A673 (cell line): ENCODE measurements around the gene HMG20B.

Experiments used
- EZH2 ChIP-seq: fragments of 200-600 bp; sonication (generic); IDR thresholded peaks from 2 replicates; pipeline ENCODE4 v1.6.1; 2017; ENCODE audit warnings: borderline replicate concordance, low read depth, mild to moderate bottlenecking, mixed read lengths, antibody characterized with exemption, low read length; ENCODE audit not compliant: poor library complexity, severe bottlenecking
- TF ChIP-seq, protein P1 (sequence below): fragments of 300-800, 200-600 bp; sonication (generic); conservative IDR thresholded peaks from 2 replicates; pipeline ENCODE4 v1.5.1; 2017; ENCODE audit warnings: low read depth, mild to moderate bottlenecking, antibody characterized with exemption, low read length, moderate library complexity, mixed read lengths

GRCh38 chr19:3595521-3596061, 22.8 kb downstream of the HMG20B start:
- no peak for TF ChIP-seq EZH2
- TF ChIP-seq, protein P1, sequence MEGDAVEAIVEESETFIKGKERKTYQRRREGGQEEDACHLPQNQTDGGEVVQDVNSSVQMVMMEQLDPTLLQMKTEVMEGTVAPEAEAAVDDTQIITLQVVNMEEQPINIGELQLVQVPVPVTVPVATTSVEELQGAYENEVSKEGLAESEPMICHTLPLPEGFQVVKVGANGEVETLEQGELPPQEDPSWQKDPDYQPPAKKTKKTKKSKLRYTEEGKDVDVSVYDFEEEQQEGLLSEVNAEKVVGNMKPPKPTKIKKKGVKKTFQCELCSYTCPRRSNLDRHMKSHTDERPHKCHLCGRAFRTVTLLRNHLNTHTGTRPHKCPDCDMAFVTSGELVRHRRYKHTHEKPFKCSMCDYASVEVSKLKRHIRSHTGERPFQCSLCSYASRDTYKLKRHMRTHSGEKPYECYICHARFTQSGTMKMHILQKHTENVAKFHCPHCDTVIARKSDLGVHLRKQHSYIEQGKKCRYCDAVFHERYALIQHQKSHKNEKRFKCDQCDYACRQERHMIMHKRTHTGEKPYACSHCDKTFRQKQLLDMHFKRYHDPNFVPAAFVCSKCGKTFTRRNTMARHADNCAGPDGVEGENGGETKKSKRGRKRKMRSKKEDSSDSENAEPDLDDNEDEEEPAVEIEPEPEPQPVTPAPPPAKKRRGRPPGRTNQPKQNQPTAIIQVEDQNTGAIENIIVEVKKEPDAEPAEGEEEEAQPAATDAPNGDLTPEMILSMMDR = no peak
